OCI-LY1 (cell line): ENCODE data around the gene KIN.

Experiments used
- CTCF ChIP-seq: fragments of 200-600 bp; sonication (generic), shearing (Covaris generic); IDR thresholded peaks from 2 replicates; pipeline ENCODE4 v1.5.1; 2017; ENCODE audit warnings: mild to moderate bottlenecking, antibody characterized with exemption, low read length, moderate library complexity, mixed read lengths
- EZH2 ChIP-seq: fragments of 200-600 bp; sonication (generic), shearing (Covaris generic); IDR thresholded peaks from 2 replicates; pipeline ENCODE4 v1.8.0; 2017; ENCODE audit warnings: borderline replicate concordance, mixed run types, mild to moderate bottlenecking, antibody characterized with exemption, low read length, moderate library complexity, mixed read lengths

GRCh38 chr10:7829289-7829834, 41.6 kb upstream of the KIN start:
- TF ChIP-seq CTCF (no peak), EZH2 (no peak)
